HepG2 (cell line): ENCODE measurements around the gene FAM234B. TPM values are rescaled to one million over a fixed set of nuclear protein-coding genes. Genes with fewer than 3 reads are reported as not detected.

Experiments
- BORCS8-MEF2B ChIP-seq: sonication (generic); formaldehyde crosslinking; IDR thresholded peaks from 2 replicates; pipeline ENCODE4 v1.8.0; 2022; ENCODE audit warnings: mild to moderate bottlenecking, missing genetic modification reagents
- FOSL1 ChIP-seq: sonication (generic); formaldehyde crosslinking; IDR thresholded peaks from 2 replicates; pipeline ENCODE4 v1.9.0; 2021; ENCODE audit warnings: missing genetic modification reagents, borderline replicate concordance
- ISL2 ChIP-seq: sonication (generic); formaldehyde crosslinking; IDR thresholded peaks from 2 replicates; pipeline ENCODE4 v1.5.0; 2020; ENCODE audit warnings: missing genetic modification reagents
- KDM2A ChIP-seq: sonication (generic); formaldehyde crosslinking; IDR thresholded peaks from 2 replicates; pipeline ENCODE4 v1.4.0; 2020; ENCODE audit warnings: low read depth, missing genetic modification reagents, borderline replicate concordance
- PHF8 ChIP-seq: sonication (generic); formaldehyde crosslinking; IDR thresholded peaks from 2 replicates; pipeline ENCODE4 v1.5.0; 2020; ENCODE audit warnings: missing genetic modification reagents
- POGZ ChIP-seq: sonication (generic); formaldehyde crosslinking; IDR thresholded peaks from 2 replicates; pipeline ENCODE4 v1.4.0; 2020; ENCODE audit warnings: mild to moderate bottlenecking, missing genetic modification reagents
- POLR2A ChIP-seq, 2 experiments: IDR thresholded peaks; 2 replicates each; pipeline ENCODE4 v1.6.1; 2011; ENCODE audit warnings: low read depth in 2 of 2, low read length in 2 of 2, mild to moderate bottlenecking in 1 of 2, moderate library complexity in 1 of 2; ENCODE audit not compliant: insufficient read depth in 1 of 2
- THAP7 ChIP-seq: sonication (generic); formaldehyde crosslinking; IDR thresholded peaks from 2 replicates; pipeline ENCODE4 v1.8.1; 2023; ENCODE audit warnings: mild to moderate bottlenecking, missing genetic modification reagents
- UBTF ChIP-seq: sonication (generic); formaldehyde crosslinking; IDR thresholded peaks from 2 replicates; pipeline ENCODE4 v1.4.0; 2020; ENCODE audit warnings: mild to moderate bottlenecking, missing genetic modification reagents
- YEATS4 ChIP-seq: sonication (generic); formaldehyde crosslinking; IDR thresholded peaks from 2 replicates; pipeline ENCODE4 v1.4.0; 2020; ENCODE audit warnings: missing genetic modification reagents, borderline replicate concordance
- ZFP91 ChIP-seq: sonication (generic); formaldehyde crosslinking; IDR thresholded peaks from 2 replicates; pipeline ENCODE4 v1.9.0; 2022; ENCODE audit warnings: missing genetic modification reagents, mild to moderate bottlenecking, borderline replicate concordance
- ZNF569 ChIP-seq: sonication (generic); formaldehyde crosslinking; IDR thresholded peaks from 2 replicates; pipeline ENCODE4 v1.5.0; 2020; ENCODE audit warnings: mild to moderate bottlenecking, missing genetic modification reagents, moderate library complexity, borderline replicate concordance
- ZNF879 ChIP-seq: sonication (generic); formaldehyde crosslinking; IDR thresholded peaks from 2 replicates; pipeline ENCODE4 v1.8.1; 2023; ENCODE audit warnings: missing genetic modification reagents
- ZNF883 ChIP-seq: sonication (generic); formaldehyde crosslinking; IDR thresholded peaks from 2 replicates; pipeline ENCODE4 v1.5.1; 2020; ENCODE audit warnings: mild to moderate bottlenecking, missing genetic modification reagents; ENCODE audit errors: not compliant biosample characterization
- ZNF891 ChIP-seq: sonication (generic); formaldehyde crosslinking; IDR thresholded peaks from 2 replicates; pipeline ENCODE4 v1.5.0; 2020; ENCODE audit warnings: mild to moderate bottlenecking, missing genetic modification reagents
- ZSCAN12 ChIP-seq: sonication (generic); formaldehyde crosslinking; IDR thresholded peaks from 2 replicates; pipeline ENCODE4 v1.9.0; 2021; ENCODE audit warnings: mild to moderate bottlenecking, missing genetic modification reagents
- polyA plus RNA-seq, 8 experiments: library from polyadenylated mRNA; depleted of rRNA in 3 of 8; stranded (reverse) in 7 of 8; unstranded in 1 of 8; fragments of >200 nt; fragmentation: Illumina TruSeq in 4 of 8; extraction: Trizol in 4 of 8; gene quantifications; 2 replicates each; pipeline versions ENCODE4 v1.2.1 to v1.2.3, GENCODE V29; 2011 to 2016; ENCODE audit warnings: low read depth in 4 of 8, missing spikeins in 1 of 8, mixed read lengths in 1 of 8; ENCODE audit not compliant: insufficient read depth in 1 of 8
- total RNA-seq, 5 experiments: library from RNA; depleted of rRNA; stranded (reverse); fragments of >200 nt; fragmentation: Illumina TruSeq; extraction: Trizol; gene quantifications; 2 replicates each; pipeline ENCODE4 v1.2.3, GENCODE V29; 2016; ENCODE audit warnings: low read depth in 1 of 5
- TF ChIP-seq, protein P1 (sequence below): IDR thresholded peaks from 2 replicates; pipeline ENCODE4 v1.6.1; 2016; ENCODE audit warnings: mild to moderate bottlenecking, missing biosample characterization, missing genetic modification reagents
- TF ChIP-seq, protein P2 (sequence below): sonication (generic); formaldehyde crosslinking; IDR thresholded peaks from 2 replicates; pipeline ENCODE4 v1.4.0; 2020; ENCODE audit warnings: missing genetic modification reagents, borderline replicate concordance
- TF ChIP-seq, protein P3 (sequence below): sonication (generic); formaldehyde crosslinking; IDR thresholded peaks from 2 replicates; pipeline ENCODE4 v1.8.1; 2022; ENCODE audit warnings: mild to moderate bottlenecking, missing genetic modification reagents

The FAM234B gene
- total and polyA plus RNA-seq, 2 of the 13 experiments (the other 11 are each of a cell fraction or from before 2014, with no cell fraction given), result 7.8 to 13.8 TPM

- peak; percentile 19; the same call in 1 of the 2 replicates for TF ChIP-seq ZFP91 (CRISPR knock-in tag)
- no peak for TF ChIP-seq POGZ
- no peak for TF ChIP-seq ZNF879 (CRISPR knock-in tag)
- TF ChIP-seq POLR2A (IDR thresholded peaks at IDR 0.05; ENCODE audit: insufficient read depth in 1 of 2, low read depth in 2 of 2, low read length in 2 of 2), result 0 out of 4 replicates have a peak, but pooled peaks of 1 of the 2 experiments have one; percentile 37
- TF ChIP-seq, protein P1, sequence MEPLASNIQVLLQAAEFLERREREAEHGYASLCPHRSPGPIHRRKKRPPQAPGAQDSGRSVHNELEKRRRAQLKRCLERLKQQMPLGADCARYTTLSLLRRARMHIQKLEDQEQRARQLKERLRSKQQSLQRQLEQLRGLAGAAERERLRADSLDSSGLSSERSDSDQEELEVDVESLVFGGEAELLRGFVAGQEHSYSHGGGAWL (CRISPR knock-in tag), result no peak
- TF ChIP-seq ISL2 (CRISPR knock-in tag), result no peak
- no peak for TF ChIP-seq BORCS8-MEF2B (CRISPR knock-in tag)
- TF ChIP-seq KDM2A (CRISPR knock-in tag), result 0 out of 2 replicates have a peak, but pooled peaks have one; percentile 30
- TF ChIP-seq ZSCAN12 (CRISPR knock-in tag), result no peak
- TF ChIP-seq THAP7 (CRISPR knock-in tag), result no peak
- 0 out of 2 replicates have a peak, but pooled peaks have one; percentile 13 for TF ChIP-seq YEATS4
- TF ChIP-seq, protein P2, sequence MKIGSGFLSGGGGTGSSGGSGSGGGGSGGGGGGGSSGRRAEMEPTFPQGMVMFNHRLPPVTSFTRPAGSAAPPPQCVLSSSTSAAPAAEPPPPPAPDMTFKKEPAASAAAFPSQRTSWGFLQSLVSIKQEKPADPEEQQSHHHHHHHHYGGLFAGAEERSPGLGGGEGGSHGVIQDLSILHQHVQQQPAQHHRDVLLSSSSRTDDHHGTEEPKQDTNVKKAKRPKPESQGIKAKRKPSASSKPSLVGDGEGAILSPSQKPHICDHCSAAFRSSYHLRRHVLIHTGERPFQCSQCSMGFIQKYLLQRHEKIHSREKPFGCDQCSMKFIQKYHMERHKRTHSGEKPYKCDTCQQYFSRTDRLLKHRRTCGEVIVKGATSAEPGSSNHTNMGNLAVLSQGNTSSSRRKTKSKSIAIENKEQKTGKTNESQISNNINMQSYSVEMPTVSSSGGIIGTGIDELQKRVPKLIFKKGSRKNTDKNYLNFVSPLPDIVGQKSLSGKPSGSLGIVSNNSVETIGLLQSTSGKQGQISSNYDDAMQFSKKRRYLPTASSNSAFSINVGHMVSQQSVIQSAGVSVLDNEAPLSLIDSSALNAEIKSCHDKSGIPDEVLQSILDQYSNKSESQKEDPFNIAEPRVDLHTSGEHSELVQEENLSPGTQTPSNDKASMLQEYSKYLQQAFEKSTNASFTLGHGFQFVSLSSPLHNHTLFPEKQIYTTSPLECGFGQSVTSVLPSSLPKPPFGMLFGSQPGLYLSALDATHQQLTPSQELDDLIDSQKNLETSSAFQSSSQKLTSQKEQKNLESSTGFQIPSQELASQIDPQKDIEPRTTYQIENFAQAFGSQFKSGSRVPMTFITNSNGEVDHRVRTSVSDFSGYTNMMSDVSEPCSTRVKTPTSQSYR (CRISPR knock-in tag), result peak; percentile 55; the same call in 1 of the 2 replicates
- TF ChIP-seq UBTF, result peak; percentile 82; the same call in 1 of the 2 replicates
- TF ChIP-seq PHF8 (CRISPR knock-in tag), result peak; percentile 58; the same call in 1 of the 2 replicates
- TF ChIP-seq, protein P3, sequence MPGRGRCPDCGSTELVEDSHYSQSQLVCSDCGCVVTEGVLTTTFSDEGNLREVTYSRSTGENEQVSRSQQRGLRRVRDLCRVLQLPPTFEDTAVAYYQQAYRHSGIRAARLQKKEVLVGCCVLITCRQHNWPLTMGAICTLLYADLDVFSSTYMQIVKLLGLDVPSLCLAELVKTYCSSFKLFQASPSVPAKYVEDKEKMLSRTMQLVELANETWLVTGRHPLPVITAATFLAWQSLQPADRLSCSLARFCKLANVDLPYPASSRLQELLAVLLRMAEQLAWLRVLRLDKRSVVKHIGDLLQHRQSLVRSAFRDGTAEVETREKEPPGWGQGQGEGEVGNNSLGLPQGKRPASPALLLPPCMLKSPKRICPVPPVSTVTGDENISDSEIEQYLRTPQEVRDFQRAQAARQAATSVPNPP, result 0 out of 2 replicates have a peak, but pooled peaks have one; percentile 5
- no peak for TF ChIP-seq ZNF569 (CRISPR knock-in tag)
- no peak for TF ChIP-seq ZNF883
- 0 out of 2 replicates have a peak, but pooled peaks have one; percentile 36 for TF ChIP-seq ZNF891 (CRISPR knock-in tag)
- no peak for TF ChIP-seq FOSL1 (CRISPR knock-in tag)
Measured at GRCh38 chr12:13000925-13001774, 43.0 kb upstream of the FAM234B start (continued).
